Measurements from ENCODE around the gene TRAPPC3.

DNA sequence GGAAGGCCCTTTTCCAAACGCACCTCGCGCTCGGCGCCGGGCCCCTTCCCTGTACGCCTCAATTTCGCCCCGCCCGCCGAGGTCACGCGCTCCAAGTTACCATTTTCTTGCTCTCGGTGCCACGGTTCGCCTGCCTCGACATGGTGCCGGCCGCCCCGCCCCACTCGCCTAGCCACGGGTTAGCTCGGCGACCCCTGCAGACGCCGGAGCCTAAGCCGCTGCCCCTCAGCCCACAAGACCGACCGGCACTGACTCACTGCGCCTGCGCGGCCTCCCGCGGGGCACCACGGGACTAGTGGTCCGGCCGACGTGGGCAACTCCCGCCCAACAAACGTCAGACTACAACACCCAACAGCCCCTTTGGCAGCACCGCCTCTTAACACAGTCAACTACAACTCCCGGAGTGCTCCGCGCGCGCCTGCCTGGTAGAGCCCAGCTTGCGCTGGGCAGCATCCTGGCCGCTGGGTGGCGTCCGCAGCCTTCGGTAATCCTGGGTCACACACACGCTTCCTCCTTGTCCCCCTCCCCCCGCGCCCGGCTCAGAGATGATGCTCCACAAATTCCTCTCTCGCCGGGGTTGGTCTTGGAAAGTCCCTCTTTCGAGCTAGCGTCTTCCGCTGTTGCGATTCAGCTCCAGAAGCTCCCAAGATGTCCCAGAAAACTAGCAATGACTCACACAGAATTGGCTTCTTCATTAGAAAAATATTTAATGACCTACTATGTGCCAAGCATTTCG, at the start of gene TRAPPC3:
- TF ChIP-seq, protein P1, sequence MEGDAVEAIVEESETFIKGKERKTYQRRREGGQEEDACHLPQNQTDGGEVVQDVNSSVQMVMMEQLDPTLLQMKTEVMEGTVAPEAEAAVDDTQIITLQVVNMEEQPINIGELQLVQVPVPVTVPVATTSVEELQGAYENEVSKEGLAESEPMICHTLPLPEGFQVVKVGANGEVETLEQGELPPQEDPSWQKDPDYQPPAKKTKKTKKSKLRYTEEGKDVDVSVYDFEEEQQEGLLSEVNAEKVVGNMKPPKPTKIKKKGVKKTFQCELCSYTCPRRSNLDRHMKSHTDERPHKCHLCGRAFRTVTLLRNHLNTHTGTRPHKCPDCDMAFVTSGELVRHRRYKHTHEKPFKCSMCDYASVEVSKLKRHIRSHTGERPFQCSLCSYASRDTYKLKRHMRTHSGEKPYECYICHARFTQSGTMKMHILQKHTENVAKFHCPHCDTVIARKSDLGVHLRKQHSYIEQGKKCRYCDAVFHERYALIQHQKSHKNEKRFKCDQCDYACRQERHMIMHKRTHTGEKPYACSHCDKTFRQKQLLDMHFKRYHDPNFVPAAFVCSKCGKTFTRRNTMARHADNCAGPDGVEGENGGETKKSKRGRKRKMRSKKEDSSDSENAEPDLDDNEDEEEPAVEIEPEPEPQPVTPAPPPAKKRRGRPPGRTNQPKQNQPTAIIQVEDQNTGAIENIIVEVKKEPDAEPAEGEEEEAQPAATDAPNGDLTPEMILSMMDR (IDR thresholded peaks at IDR 0.05): peak; percentile 83 to 99 (median 98)
- peak in 3 of 4 donors; percentile 71 to 92 (median 89) for TF ChIP-seq POLR2A (IDR thresholded peaks at IDR 0.05)

Data from esophagus squamous epithelium (tissue), 4 donors.